HCT116 (cell line): ENCODE measurements around the gene ST3GAL3. TPM values are rescaled to one million over a fixed set of nuclear protein-coding genes. Genes with fewer than 3 reads are reported as not detected.

Experiments used
- ATAC-seq: fragments of 200-7000 bp; cut with Tn5 transposase; 2 replicates; pipeline ENCODE4 v1.9.1; 2020; ENCODE audit warnings: mild to moderate bottlenecking, moderate library complexity
- BruUV-seq: library from RNA; stranded (reverse); fragments of 400-500 nt; replicated peaks from 2 replicates; lab custom pipeline; 2021; lab: Mats Ljungman, UMichigan
- CTCF ChIA-PET: fragments of 300-600 bp; sonication (Branson Sonifier 250); formaldehyde crosslinking; loops from one replicate; lab custom pipeline; 2021; ENCODE audit warnings: antibody characterized with exemption; lab: Charles Lee
- POLR2A ChIA-PET: fragments of 300-600, 350-600 bp; sonication (Branson Sonifier 250); formaldehyde crosslinking; loops from one replicate; lab custom pipeline; 2021; ENCODE audit warnings: antibody characterized with exemption; lab: Charles Lee
- RAD21 ChIA-PET, 2 experiments: fragments of 300-600 bp; sonication (Branson Sonifier 250); formaldehyde crosslinking; loops; one replicate each; lab custom pipeline; 2023; ENCODE audit warnings: low total read pairs in 2 of 2; ENCODE audit not compliant: uncharacterized antibody in 2 of 2, unreplicated experiment in 2 of 2, low non-redundant PET in 1 of 2; lab: Charles Lee
- DNase-seq: peaks from one replicate; pipeline ENCODE4 v3.0.0-alpha.2; 2010; ENCODE audit warnings: low read depth, low spot score
- H2AFZ ChIP-seq: fragments of 200-600 bp; shearing (Covaris generic), sonication (generic); 2 replicates; pipeline ENCODE4 v1.6.1; 2017; ENCODE audit warnings: low read depth, mixed run types, mixed read lengths, antibody characterized with exemption, low read length; ENCODE audit not compliant: poor library complexity, severe bottlenecking
- H3K27ac ChIP-seq: 2 replicates; pipeline ENCODE4 v1.5.1; 2012; ENCODE audit warnings: low read depth, low read length
- H3K27me3 ChIP-seq: fragments of 200-600 bp; sonication (generic); 2 replicates; pipeline ENCODE4 v1.6.1; 2016; ENCODE audit warnings: mixed run types, low read length, mixed read lengths; ENCODE audit not compliant: insufficient read depth
- H3K36me3 ChIP-seq, 2 experiments: fragments of 200-500 bp in 1 of 2; fragments of 200-600 bp in 1 of 2; sonication (Bioruptor generic) in 1 of 2; sonication (generic) in 1 of 2; 2 replicates each; pipeline versions ENCODE4 v1.5.1 to v1.6.1; 2014 to 2016; ENCODE audit warnings: low read length in 2 of 2, inconsistent platforms in 1 of 2, mixed read lengths in 1 of 2, mixed run types in 1 of 2; ENCODE audit not compliant: insufficient read depth in 2 of 2, control insufficient read depth in 1 of 2
- H3K4me1 ChIP-seq, 2 experiments: fragments of 200-600 bp in 1 of 2; sonication (generic) in 1 of 2; 2 replicates each; pipeline versions ENCODE4 v1.5.1 to v1.6.1; 2012 to 2017; ENCODE audit warnings: low read length in 2 of 2, inconsistent platforms in 1 of 2, mild to moderate bottlenecking in 1 of 2, mixed read lengths in 1 of 2, mixed run types in 1 of 2, moderate library complexity in 1 of 2; ENCODE audit not compliant: insufficient read depth in 2 of 2, control insufficient read depth in 1 of 2
- H3K4me2 ChIP-seq: fragments of 200-600 bp; sonication (generic); 2 replicates; pipeline ENCODE4 v1.6.1; 2017; ENCODE audit warnings: mixed run types, low read length, mixed read lengths
- H3K4me3 ChIP-seq, 2 experiments: fragments of 200-600 bp in 1 of 2; sonication (generic) in 1 of 2; replicated peaks in 1 of 2; 2 replicates each; pipeline ENCODE4 v1.5.1; 2011 to 2016; ENCODE audit warnings: low read length in 2 of 2, control low read depth in 1 of 2, low read depth in 1 of 2, mild to moderate bottlenecking in 1 of 2, mixed read lengths in 1 of 2, mixed run types in 1 of 2
- H3K79me2 ChIP-seq: fragments of 200-600 bp; sonication (generic); 2 replicates; pipeline ENCODE4 v1.6.1; 2017; ENCODE audit warnings: mild to moderate bottlenecking, mixed run types, low read length, moderate library complexity, mixed read lengths; ENCODE audit not compliant: insufficient read depth
- H3K9ac ChIP-seq: fragments of 200-600 bp; sonication (generic); 2 replicates; pipeline ENCODE4 v1.6.1; 2016; ENCODE audit warnings: low read length, mixed read lengths
- H3K9me2 ChIP-seq: fragments of 200-600 bp; sonication (generic), shearing (Covaris generic); 2 replicates; pipeline ENCODE4 v1.6.1; 2017; ENCODE audit warnings: mixed run types, mild to moderate bottlenecking, moderate library complexity; ENCODE audit not compliant: insufficient read depth
- H3K9me3 ChIP-seq, 2 experiments: fragments of 200-500 bp in 1 of 2; fragments of 200-600 bp in 1 of 2; sonication (Bioruptor generic) in 1 of 2; sonication (generic) in 1 of 2; 2 replicates each; pipeline ENCODE4 v1.6.1; 2014 to 2017; ENCODE audit warnings: low read length in 2 of 2, mixed read lengths in 2 of 2, inconsistent platforms in 1 of 2, low read depth in 1 of 2, mild to moderate bottlenecking in 1 of 2, mixed run types in 1 of 2, moderate library complexity in 1 of 2; ENCODE audit not compliant: control insufficient read depth in 1 of 2, insufficient read depth in 1 of 2
- H4K20me1 ChIP-seq: fragments of 200-600 bp; sonication (generic), shearing (Covaris generic); 2 replicates; pipeline ENCODE4 v1.6.1; 2017; ENCODE audit warnings: mixed run types, mild to moderate bottlenecking, moderate library complexity; ENCODE audit not compliant: insufficient read depth
- CEBPB ChIP-seq: IDR thresholded peaks from 2 replicates; pipeline ENCODE4 v1.6.1; 2012; ENCODE audit warnings: low read depth
- FOSL1 ChIP-seq: IDR thresholded peaks from 2 replicates; pipeline ENCODE4 v1.6.1; 2012; ENCODE audit warnings: low read depth
- JUND ChIP-seq: IDR thresholded peaks from 2 replicates; pipeline ENCODE4 v1.6.1; 2012
- POLR2AphosphoS5 ChIP-seq: IDR thresholded peaks from 2 replicates; pipeline ENCODE4 v1.6.1; 2011; ENCODE audit warnings: mild to moderate bottlenecking, low read depth, low read length, moderate library complexity
- RAD21 ChIP-seq: IDR thresholded peaks from 2 replicates; pipeline ENCODE4 v1.6.1; 2012; ENCODE audit warnings: low read depth, mild to moderate bottlenecking
- SIN3A ChIP-seq: IDR thresholded peaks from 2 replicates; pipeline ENCODE4 v1.6.1; 2012; ENCODE audit warnings: low read depth
- SP1 ChIP-seq: IDR thresholded peaks from 2 replicates; pipeline ENCODE4 v1.6.1; 2012; ENCODE audit warnings: low read depth
- TCF7L2 ChIP-seq: IDR thresholded peaks from 2 replicates; pipeline ENCODE4 v1.7.0; 2011; ENCODE audit warnings: borderline replicate concordance, inconsistent platforms; ENCODE audit not compliant: insufficient read depth, insufficient read length; ENCODE audit errors: extremely low read depth
- YY1 ChIP-seq: IDR thresholded peaks from 2 replicates; pipeline ENCODE4 v1.6.1; 2011; ENCODE audit warnings: low read length, low read depth, moderate library complexity, mild to moderate bottlenecking; ENCODE audit not compliant: insufficient replicate concordance; ENCODE audit errors: extremely low read depth
- ZBTB33 ChIP-seq: IDR thresholded peaks from 2 replicates; pipeline ENCODE4 v1.6.1; 2011; ENCODE audit warnings: mild to moderate bottlenecking, low read length, moderate library complexity; ENCODE audit not compliant: insufficient replicate concordance; ENCODE audit errors: extremely low read depth
- ZNF274 ChIP-seq: fragments of 200-500 bp; sonication (Bioruptor generic); IDR thresholded peaks from 2 replicates; pipeline ENCODE4 v1.6.1; 2014; ENCODE audit warnings: mild to moderate bottlenecking, low read depth, low read length, inconsistent platforms
- intact Hi-C: fragments of 100-400 bp; cut with micrococcal nuclease; formaldehyde crosslinking; loops from 2 replicates; pipeline ENCODE4 v1.10.0; 2022
- total RNA-seq: library from RNA; stranded (reverse); gene quantifications from one replicate; pipeline ENCODE4 v1.2.1, GENCODE V29; 2021; ENCODE audit not compliant: unreplicated experiment
- TF ChIP-seq, protein P1 (sequence below): IDR thresholded peaks from 2 replicates; pipeline ENCODE4 v1.6.1; 2012
- TF ChIP-seq, protein P2 (sequence below): IDR thresholded peaks from 2 replicates; pipeline ENCODE4 v1.6.1; 2012; ENCODE audit warnings: low read depth

The ST3GAL3 gene
- total RNA-seq, 1 experiment from 2014 or later = 7.2 TPM

DNA sequence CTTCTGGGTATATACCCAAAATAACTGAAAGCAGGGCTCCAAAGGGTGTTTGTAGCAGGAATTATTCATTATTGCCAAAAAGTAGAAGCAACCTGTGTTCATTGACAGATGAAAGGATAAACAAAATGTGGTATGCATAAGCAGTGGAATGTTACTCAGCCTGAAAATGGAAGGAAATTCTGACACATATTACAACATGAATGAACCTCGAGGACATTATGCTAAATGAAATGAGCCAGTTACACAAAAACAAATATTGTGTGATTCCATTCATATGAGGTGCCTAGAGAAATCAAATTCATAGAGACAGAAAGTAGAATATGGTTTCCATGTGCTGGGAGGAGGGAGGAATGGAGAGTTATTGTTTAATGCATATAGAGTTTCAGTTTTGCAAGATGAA is 140.0 kb downstream of the ST3GAL3 start:
- H3K4me2 ChIP-seq = no peak overlapping the region
- no peak for ATAC-seq
- H3K9me3 ChIP-seq = no peaks in the 10 kb centered on the region
- no peak for TF ChIP-seq ZNF274
- TF ChIP-seq, protein P1, sequence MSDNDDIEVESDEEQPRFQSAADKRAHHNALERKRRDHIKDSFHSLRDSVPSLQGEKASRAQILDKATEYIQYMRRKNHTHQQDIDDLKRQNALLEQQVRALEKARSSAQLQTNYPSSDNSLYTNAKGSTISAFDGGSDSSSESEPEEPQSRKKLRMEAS = no peak
- TF ChIP-seq RAD21 = no peak
- no peak for TF ChIP-seq TCF7L2
- TF ChIP-seq FOSL1 = no peak
- no peak for TF ChIP-seq YY1
- TF ChIP-seq, protein P2, sequence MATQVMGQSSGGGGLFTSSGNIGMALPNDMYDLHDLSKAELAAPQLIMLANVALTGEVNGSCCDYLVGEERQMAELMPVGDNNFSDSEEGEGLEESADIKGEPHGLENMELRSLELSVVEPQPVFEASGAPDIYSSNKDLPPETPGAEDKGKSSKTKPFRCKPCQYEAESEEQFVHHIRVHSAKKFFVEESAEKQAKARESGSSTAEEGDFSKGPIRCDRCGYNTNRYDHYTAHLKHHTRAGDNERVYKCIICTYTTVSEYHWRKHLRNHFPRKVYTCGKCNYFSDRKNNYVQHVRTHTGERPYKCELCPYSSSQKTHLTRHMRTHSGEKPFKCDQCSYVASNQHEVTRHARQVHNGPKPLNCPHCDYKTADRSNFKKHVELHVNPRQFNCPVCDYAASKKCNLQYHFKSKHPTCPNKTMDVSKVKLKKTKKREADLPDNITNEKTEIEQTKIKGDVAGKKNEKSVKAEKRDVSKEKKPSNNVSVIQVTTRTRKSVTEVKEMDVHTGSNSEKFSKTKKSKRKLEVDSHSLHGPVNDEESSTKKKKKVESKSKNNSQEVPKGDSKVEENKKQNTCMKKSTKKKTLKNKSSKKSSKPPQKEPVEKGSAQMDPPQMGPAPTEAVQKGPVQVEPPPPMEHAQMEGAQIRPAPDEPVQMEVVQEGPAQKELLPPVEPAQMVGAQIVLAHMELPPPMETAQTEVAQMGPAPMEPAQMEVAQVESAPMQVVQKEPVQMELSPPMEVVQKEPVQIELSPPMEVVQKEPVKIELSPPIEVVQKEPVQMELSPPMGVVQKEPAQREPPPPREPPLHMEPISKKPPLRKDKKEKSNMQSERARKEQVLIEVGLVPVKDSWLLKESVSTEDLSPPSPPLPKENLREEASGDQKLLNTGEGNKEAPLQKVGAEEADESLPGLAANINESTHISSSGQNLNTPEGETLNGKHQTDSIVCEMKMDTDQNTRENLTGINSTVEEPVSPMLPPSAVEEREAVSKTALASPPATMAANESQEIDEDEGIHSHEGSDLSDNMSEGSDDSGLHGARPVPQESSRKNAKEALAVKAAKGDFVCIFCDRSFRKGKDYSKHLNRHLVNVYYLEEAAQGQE = no peak
- no peak for TF ChIP-seq SP1
- TF ChIP-seq POLR2AphosphoS5 = no peak
- TF ChIP-seq JUND = no peak
- TF ChIP-seq CEBPB = no peak
- no peak for TF ChIP-seq SIN3A
- no peak for TF ChIP-seq ZBTB33
- TF ChIP-seq, all 23 proteins: peak for 0
- BruUV-seq = no TSS peak
- CTCF ChIA-PET = no interaction called here
- DNase-seq = no peak
- RAD21 ChIA-PET = no interaction called here
- no peaks in the 10 kb centered on the region for H3K27me3 ChIP-seq
- no peak overlapping the region for H3K27ac ChIP-seq
- H2AFZ ChIP-seq = no peak overlapping the region
- H3K9ac ChIP-seq = no peak overlapping the region
- no peaks in the 10 kb centered on the region for H3K79me2 ChIP-seq
- no peaks in the 10 kb centered on the region for H3K9me2 ChIP-seq
- no peaks in the 10 kb centered on the region for H3K36me3 ChIP-seq
- POLR2A ChIA-PET = no interaction called here
- H3K4me3 ChIP-seq = no peak overlapping the region
- intact Hi-C loops = no loop called here
- no peaks in the 10 kb centered on the region for H4K20me1 ChIP-seq
- peaks cover 0 to 6% of the 10 kb centered on the region in 2 experiments; a peak in 2 of 4 replicates for H3K4me1 ChIP-seq
